HEK293 (cell line): ENCODE results near the gene SEMA4B.

ENCODE experiments used
- BCL11A ChIP-seq: fragments of 450-650 bp; formaldehyde crosslinking; IDR thresholded peaks from 2 replicates; pipeline ENCODE4 v1.5.1; 2016; ENCODE audit warnings: low read depth, missing biosample characterization, missing genetic modification characterization
- CTCF ChIP-seq: fragments of 450-650 bp; formaldehyde crosslinking; IDR thresholded peaks from 2 replicates; pipeline ENCODE4 v1.5.1; 2016; ENCODE audit warnings: missing biosample characterization, missing genetic modification characterization
- GLI4 ChIP-seq: fragments of 450-650 bp; formaldehyde crosslinking; IDR thresholded peaks from 2 replicates; pipeline ENCODE4 v1.5.1; 2016; ENCODE audit warnings: missing biosample characterization, missing genetic modification characterization
- HIC1 ChIP-seq: fragments of 450-650 bp; formaldehyde crosslinking; IDR thresholded peaks from 2 replicates; pipeline ENCODE4 v1.5.1; 2016; ENCODE audit warnings: missing biosample characterization, missing genetic modification characterization
- KLF10 ChIP-seq: fragments of 450-650 bp; IDR thresholded peaks from 2 replicates; pipeline ENCODE4 v1.5.1; 2018; ENCODE audit warnings: missing biosample characterization, mild to moderate bottlenecking, missing genetic modification characterization
- KLF7 ChIP-seq: fragments of 450-650 bp; formaldehyde crosslinking; IDR thresholded peaks from 2 replicates; pipeline ENCODE4 v1.5.1; 2016; ENCODE audit warnings: missing biosample characterization, missing genetic modification characterization, borderline replicate concordance
- PRDM4 ChIP-seq: fragments of 450-650 bp; formaldehyde crosslinking; IDR thresholded peaks from 2 replicates; pipeline ENCODE4 v1.5.1; 2017; ENCODE audit warnings: missing biosample characterization, missing genetic modification characterization
- SCRT1 ChIP-seq: fragments of 450-650 bp; formaldehyde crosslinking; IDR thresholded peaks from 2 replicates; pipeline ENCODE4 v1.5.1; 2016; ENCODE audit warnings: missing biosample characterization, missing genetic modification characterization, borderline replicate concordance
- SP3 ChIP-seq: fragments of 450-650 bp; formaldehyde crosslinking; IDR thresholded peaks from 2 replicates; pipeline ENCODE4 v1.5.1; 2016; ENCODE audit warnings: missing biosample characterization, missing genetic modification characterization
- TCF7L2 ChIP-seq: IDR thresholded peaks from 2 replicates; pipeline ENCODE4 v1.6.1; 2011; ENCODE audit warnings: low read depth, mild to moderate bottlenecking, inconsistent platforms, low read length, moderate library complexity, borderline replicate concordance
- ZBTB21 ChIP-seq: fragments of 450-650 bp; formaldehyde crosslinking; IDR thresholded peaks from 2 replicates; pipeline ENCODE4 v1.5.1; 2017; ENCODE audit warnings: missing biosample characterization, missing genetic modification characterization
- ZNF202 ChIP-seq: fragments of 450-650 bp; formaldehyde crosslinking; IDR thresholded peaks from 2 replicates; pipeline ENCODE4 v1.5.1; 2016; ENCODE audit warnings: missing biosample characterization, missing genetic modification characterization, borderline replicate concordance
- ZNF248 ChIP-seq: fragments of 450-650 bp; formaldehyde crosslinking; IDR thresholded peaks from 2 replicates; pipeline ENCODE4 v1.5.1; 2017; ENCODE audit warnings: missing biosample characterization, missing genetic modification characterization
- ZNF311 ChIP-seq: fragments of 450-650 bp; formaldehyde crosslinking; IDR thresholded peaks from 2 replicates; pipeline ENCODE4 v1.5.1; 2017; ENCODE audit warnings: missing biosample characterization, missing genetic modification characterization, borderline replicate concordance
- ZNF335 ChIP-seq: fragments of 450-650 bp; formaldehyde crosslinking; conservative IDR thresholded peaks from 2 replicates; pipeline ENCODE4 v1.5.1; 2016; ENCODE audit warnings: missing biosample characterization, missing genetic modification characterization
- ZNF394 ChIP-seq: fragments of 450-650 bp; formaldehyde crosslinking; IDR thresholded peaks from 2 replicates; pipeline ENCODE4 v1.5.1; 2016; ENCODE audit warnings: missing biosample characterization, missing genetic modification characterization, mild to moderate bottlenecking, moderate library complexity, borderline replicate concordance
- ZNF501 ChIP-seq: fragments of 450-650 bp; formaldehyde crosslinking; IDR thresholded peaks from 2 replicates; pipeline ENCODE4 v1.5.1; 2016; ENCODE audit warnings: missing biosample characterization, missing genetic modification characterization
- ZNF555 ChIP-seq: fragments of 450-650 bp; formaldehyde crosslinking; conservative IDR thresholded peaks from 2 replicates; pipeline ENCODE4 v1.5.1; 2017; ENCODE audit warnings: missing biosample characterization, mild to moderate bottlenecking, missing genetic modification characterization, inconsistent platforms
- ZNF670 ChIP-seq: fragments of 450-650 bp; formaldehyde crosslinking; IDR thresholded peaks from 2 replicates; pipeline ENCODE4 v1.5.1; 2016; ENCODE audit warnings: missing biosample characterization, missing genetic modification characterization, low read depth
- ZNF792 ChIP-seq: fragments of 450-650 bp; formaldehyde crosslinking; IDR thresholded peaks from 2 replicates; pipeline ENCODE4 v1.5.1; 2016; ENCODE audit warnings: missing biosample characterization, missing genetic modification characterization
- ZNF830 ChIP-seq: fragments of 450-650 bp; IDR thresholded peaks from 2 replicates; pipeline ENCODE4 v1.5.0; 2018; ENCODE audit warnings: missing biosample characterization, missing genetic modification characterization, low read depth, mild to moderate bottlenecking, moderate library complexity
- TF ChIP-seq, protein P1 (sequence below): fragments of 450-650 bp; formaldehyde crosslinking; IDR thresholded peaks from 2 replicates; pipeline ENCODE4 v1.5.1; 2016; ENCODE audit warnings: missing biosample characterization, missing genetic modification characterization, borderline replicate concordance
- TF ChIP-seq, protein P2 (sequence below): fragments of 450-650 bp; formaldehyde crosslinking; IDR thresholded peaks from 2 replicates; pipeline ENCODE4 v1.5.1; 2016; ENCODE audit warnings: missing biosample characterization, missing genetic modification characterization, borderline replicate concordance

The SEMA4B gene

GRCh38 chr15:90165659-90166489 lies 35.3 kb upstream of the SEMA4B start (continued):
- peak; percentile 62 for TF ChIP-seq SP3 (tag by site-specific recombination)
- TF ChIP-seq ZNF792 (tag by site-specific recombination): no peak
- peak; percentile 91 for TF ChIP-seq ZNF335 (tag by site-specific recombination)
- no peak for TF ChIP-seq HIC1 (tag by site-specific recombination)
- no peak for TF ChIP-seq KLF7 (tag by site-specific recombination)
- no peak for TF ChIP-seq ZNF670
- no peak for TF ChIP-seq ZNF202 (tag by site-specific recombination)
- TF ChIP-seq KLF10 (tag by site-specific recombination): no peak
- no peak for TF ChIP-seq CTCF (tag by site-specific recombination)
- TF ChIP-seq, protein P1, sequence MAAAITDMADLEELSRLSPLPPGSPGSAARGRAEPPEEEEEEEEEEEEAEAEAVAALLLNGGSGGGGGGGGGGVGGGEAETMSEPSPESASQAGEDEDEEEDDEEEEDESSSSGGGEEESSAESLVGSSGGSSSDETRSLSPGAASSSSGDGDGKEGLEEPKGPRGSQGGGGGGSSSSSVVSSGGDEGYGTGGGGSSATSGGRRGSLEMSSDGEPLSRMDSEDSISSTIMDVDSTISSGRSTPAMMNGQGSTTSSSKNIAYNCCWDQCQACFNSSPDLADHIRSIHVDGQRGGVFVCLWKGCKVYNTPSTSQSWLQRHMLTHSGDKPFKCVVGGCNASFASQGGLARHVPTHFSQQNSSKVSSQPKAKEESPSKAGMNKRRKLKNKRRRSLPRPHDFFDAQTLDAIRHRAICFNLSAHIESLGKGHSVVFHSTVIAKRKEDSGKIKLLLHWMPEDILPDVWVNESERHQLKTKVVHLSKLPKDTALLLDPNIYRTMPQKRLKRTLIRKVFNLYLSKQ (tag by site-specific recombination): no peak
- peak; percentile 44; the same call in 1 of the 2 replicates for TF ChIP-seq ZBTB21 (tag by site-specific recombination)
- TF ChIP-seq SCRT1 (tag by site-specific recombination): no peak
- no peak for TF ChIP-seq ZNF311
- TF ChIP-seq PRDM4 (tag by site-specific recombination): no peak
- TF ChIP-seq TCF7L2: no peak
- TF ChIP-seq ZNF555 (tag by site-specific recombination): no peak
- no peak for TF ChIP-seq GLI4 (tag by site-specific recombination)
- no peak for TF ChIP-seq ZNF830 (tag by site-specific recombination)
- TF ChIP-seq ZNF248 (tag by site-specific recombination): no peak
- TF ChIP-seq BCL11A (tag by site-specific recombination): peak; percentile 33; the same call in 1 of the 2 replicates
- peak; percentile 41; the same call in 1 of the 2 replicates for TF ChIP-seq ZNF394
- TF ChIP-seq ZNF501: no peak
- TF ChIP-seq, protein P2, sequence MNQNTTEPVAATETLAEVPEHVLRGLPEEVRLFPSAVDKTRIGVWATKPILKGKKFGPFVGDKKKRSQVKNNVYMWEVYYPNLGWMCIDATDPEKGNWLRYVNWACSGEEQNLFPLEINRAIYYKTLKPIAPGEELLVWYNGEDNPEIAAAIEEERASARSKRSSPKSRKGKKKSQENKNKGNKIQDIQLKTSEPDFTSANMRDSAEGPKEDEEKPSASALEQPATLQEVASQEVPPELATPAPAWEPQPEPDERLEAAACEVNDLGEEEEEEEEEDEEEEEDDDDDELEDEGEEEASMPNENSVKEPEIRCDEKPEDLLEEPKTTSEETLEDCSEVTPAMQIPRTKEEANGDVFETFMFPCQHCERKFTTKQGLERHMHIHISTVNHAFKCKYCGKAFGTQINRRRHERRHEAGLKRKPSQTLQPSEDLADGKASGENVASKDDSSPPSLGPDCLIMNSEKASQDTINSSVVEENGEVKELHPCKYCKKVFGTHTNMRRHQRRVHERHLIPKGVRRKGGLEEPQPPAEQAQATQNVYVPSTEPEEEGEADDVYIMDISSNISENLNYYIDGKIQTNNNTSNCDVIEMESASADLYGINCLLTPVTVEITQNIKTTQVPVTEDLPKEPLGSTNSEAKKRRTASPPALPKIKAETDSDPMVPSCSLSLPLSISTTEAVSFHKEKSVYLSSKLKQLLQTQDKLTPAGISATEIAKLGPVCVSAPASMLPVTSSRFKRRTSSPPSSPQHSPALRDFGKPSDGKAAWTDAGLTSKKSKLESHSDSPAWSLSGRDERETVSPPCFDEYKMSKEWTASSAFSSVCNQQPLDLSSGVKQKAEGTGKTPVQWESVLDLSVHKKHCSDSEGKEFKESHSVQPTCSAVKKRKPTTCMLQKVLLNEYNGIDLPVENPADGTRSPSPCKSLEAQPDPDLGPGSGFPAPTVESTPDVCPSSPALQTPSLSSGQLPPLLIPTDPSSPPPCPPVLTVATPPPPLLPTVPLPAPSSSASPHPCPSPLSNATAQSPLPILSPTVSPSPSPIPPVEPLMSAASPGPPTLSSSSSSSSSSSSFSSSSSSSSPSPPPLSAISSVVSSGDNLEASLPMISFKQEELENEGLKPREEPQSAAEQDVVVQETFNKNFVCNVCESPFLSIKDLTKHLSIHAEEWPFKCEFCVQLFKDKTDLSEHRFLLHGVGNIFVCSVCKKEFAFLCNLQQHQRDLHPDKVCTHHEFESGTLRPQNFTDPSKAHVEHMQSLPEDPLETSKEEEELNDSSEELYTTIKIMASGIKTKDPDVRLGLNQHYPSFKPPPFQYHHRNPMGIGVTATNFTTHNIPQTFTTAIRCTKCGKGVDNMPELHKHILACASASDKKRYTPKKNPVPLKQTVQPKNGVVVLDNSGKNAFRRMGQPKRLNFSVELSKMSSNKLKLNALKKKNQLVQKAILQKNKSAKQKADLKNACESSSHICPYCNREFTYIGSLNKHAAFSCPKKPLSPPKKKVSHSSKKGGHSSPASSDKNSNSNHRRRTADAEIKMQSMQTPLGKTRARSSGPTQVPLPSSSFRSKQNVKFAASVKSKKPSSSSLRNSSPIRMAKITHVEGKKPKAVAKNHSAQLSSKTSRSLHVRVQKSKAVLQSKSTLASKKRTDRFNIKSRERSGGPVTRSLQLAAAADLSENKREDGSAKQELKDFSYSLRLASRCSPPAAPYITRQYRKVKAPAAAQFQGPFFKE (tag by site-specific recombination): no peak
